ENCODE data around the gene JPH4.
"Not testable (repeated sequence)": the region's sequence is repeated elsewhere in the genome, so short reads cannot be mapped to it uniquely, and the experiment has no call there.

The JPH4 gene

DNA sequence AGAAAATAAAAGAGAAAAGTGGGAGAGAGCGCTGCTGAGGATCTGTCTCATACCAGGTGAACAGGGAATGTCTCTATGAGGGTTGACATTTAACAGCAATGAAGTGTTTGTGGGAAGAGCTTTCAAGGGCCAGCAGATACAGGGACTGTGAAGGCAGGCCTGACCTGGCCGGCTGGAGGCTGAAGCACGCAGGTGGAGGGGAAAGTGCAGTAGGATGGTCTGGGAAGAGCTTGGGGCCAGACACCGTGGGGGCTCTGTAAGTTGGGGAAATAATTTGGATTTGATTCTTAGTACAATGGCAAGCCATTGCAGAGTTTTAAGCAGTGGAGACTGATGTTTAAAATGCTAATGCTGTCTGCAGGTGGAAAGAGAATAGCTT, 33.8 kb upstream of the JPH4 start:
- Histone ChIP-seq H3K36me3 (no peaks in the 10 kb centered on the region), H3K4me3 (ENCODE audit: low read depth in 1 of 2, low read length in 1 of 2) (no peak overlapping the region)
- TF ChIP-seq, protein P1, sequence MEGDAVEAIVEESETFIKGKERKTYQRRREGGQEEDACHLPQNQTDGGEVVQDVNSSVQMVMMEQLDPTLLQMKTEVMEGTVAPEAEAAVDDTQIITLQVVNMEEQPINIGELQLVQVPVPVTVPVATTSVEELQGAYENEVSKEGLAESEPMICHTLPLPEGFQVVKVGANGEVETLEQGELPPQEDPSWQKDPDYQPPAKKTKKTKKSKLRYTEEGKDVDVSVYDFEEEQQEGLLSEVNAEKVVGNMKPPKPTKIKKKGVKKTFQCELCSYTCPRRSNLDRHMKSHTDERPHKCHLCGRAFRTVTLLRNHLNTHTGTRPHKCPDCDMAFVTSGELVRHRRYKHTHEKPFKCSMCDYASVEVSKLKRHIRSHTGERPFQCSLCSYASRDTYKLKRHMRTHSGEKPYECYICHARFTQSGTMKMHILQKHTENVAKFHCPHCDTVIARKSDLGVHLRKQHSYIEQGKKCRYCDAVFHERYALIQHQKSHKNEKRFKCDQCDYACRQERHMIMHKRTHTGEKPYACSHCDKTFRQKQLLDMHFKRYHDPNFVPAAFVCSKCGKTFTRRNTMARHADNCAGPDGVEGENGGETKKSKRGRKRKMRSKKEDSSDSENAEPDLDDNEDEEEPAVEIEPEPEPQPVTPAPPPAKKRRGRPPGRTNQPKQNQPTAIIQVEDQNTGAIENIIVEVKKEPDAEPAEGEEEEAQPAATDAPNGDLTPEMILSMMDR (IDR thresholded peaks at IDR 0.05), result no peak

DNA sequence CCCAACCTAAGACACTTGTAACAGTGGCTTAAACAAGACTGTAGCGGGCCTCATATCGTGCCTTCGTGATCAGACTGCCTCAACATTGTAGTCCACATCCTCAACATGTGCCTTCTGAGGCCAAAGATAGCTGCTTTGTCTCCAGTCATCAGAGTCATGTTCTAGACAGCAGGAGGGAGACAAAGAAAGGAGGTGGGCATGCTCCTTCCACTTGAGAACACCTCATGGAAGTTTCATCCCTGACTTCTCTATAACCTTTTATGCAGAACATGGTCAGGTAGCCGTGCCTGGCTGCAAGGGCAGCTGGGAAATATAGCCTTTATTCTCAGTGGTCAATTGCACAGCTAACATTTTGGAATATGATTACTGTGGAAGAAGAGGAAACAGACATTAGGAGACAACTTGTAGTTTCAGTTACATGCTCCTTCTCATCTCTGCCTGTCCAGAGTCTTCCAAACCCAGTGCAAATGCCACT, 32.3 kb upstream of the JPH4 start:
- Histone ChIP-seq H3K4me3 (ENCODE audit: low read depth in 1 of 2, low read length in 1 of 2) (no peak overlapping the region), H3K27me3 (no peaks in the 10 kb centered on the region), H3K4me1 (ENCODE audit: control insufficient read depth in 1 of 2, insufficient read depth in 1 of 2, low read depth in 1 of 2, low read length in 1 of 2) (no peaks in the 10 kb centered on the region), H3K9me3 (no peaks in the 10 kb centered on the region), H3K27ac (no peak overlapping the region), H3K36me3 (no peaks in the 10 kb centered on the region)
- TF ChIP-seq, protein P1 (IDR thresholded peaks at IDR 0.05), result no peak

More for the DNA sequence above, 33.8 kb upstream of the JPH4 start:
- Histone ChIP-seq H3K4me1 (ENCODE audit: control insufficient read depth in 1 of 2, insufficient read depth in 1 of 2, low read depth in 1 of 2, low read length in 1 of 2) (no peaks in the 10 kb centered on the region), H3K27ac (no peak overlapping the region), H3K27me3 (no peaks in the 10 kb centered on the region), H3K9me3 (no peaks in the 10 kb centered on the region)

DNA sequence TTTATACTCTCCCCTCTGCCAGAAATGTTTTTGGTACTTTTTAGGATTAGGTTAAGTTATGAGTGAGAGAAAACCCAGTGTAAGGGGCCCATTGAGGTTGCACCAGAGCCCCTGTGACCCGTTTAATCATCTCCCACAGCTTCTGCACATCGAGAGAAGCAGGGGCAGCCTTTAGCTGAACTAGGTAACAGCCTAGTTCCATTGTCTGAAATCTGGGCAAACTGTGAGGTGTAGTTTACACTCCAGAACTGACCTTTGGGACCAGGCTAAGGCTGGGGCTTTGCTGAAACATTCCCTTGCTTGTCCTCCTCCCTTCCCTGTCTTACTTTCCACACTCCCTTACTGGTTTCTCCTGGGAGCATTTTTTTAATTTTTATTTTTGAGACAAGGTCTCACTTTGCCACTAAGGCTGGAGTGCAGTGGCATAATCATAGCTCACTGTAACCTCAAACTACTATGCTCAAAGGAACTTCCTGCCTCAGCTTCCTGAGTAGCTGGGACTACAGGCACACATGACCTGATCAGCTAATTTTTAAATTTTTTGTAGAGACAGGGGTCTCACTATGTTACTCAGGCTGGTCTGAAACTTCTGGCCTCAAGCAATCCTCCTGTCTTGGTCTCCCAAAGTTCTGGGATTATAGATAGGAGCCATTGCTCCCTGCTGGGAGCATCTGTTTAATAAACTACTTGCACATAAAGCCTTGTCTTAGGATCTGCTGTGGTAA, 31.7 kb upstream of the JPH4 start:
- Histone ChIP-seq H3K4me1 (ENCODE audit: control insufficient read depth in 1 of 2, insufficient read depth in 1 of 2, low read depth in 1 of 2, low read length in 1 of 2) (no peaks in the 10 kb centered on the region), H3K27me3 (no peaks in the 10 kb centered on the region), H3K4me3 (ENCODE audit: low read depth in 1 of 2, low read length in 1 of 2) (no peak overlapping the region), H3K36me3 (no peaks in the 10 kb centered on the region), H3K27ac (no peak overlapping the region), H3K9me3 (no peaks in the 10 kb centered on the region)
- TF ChIP-seq, protein P1 (IDR thresholded peaks at IDR 0.05), result no peak

DNA sequence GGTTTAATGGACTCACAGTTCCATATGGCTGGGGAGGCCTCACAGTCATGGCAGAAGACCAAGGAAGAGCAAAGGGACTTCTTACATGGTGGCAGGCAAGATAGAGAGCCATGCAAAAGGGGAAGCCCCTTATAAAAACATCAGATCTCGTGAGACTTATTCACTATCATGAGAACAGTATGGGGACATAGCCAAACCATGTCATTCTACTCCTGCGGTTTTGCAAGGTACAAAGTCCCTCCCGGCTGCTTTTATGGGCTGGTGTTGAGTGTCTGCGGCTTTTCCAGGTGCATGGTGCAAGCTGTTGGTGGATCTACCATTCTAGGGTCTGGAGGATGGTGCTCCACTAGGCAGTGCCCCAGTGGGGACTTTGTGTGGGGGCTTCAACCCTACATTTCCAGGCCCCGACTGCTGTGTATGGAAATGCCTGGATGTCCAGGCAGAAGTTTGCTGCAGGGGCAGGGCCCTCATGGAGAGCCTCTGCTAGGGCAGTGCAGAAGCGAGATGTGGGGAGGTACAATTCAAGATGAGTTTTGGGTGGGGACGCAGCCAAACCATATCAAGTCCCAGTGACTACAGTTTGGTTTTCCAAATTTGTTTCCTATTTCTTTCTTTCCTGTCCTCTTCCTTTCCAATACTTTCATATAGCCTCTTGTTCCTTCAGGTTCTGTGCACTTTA, 31.0 kb upstream of the JPH4 start:
- H3K4me3 ChIP-seq (ENCODE audit: low read depth in 1 of 2, low read length in 1 of 2); H3K27ac ChIP-seq; H3K36me3 ChIP-seq; H3K9me3 ChIP-seq; H3K4me1 ChIP-seq (ENCODE audit: control insufficient read depth in 1 of 2, insufficient read depth in 1 of 2, low read depth in 1 of 2, low read length in 1 of 2); H3K27me3 ChIP-seq: not testable (repeated sequence)

DNA sequence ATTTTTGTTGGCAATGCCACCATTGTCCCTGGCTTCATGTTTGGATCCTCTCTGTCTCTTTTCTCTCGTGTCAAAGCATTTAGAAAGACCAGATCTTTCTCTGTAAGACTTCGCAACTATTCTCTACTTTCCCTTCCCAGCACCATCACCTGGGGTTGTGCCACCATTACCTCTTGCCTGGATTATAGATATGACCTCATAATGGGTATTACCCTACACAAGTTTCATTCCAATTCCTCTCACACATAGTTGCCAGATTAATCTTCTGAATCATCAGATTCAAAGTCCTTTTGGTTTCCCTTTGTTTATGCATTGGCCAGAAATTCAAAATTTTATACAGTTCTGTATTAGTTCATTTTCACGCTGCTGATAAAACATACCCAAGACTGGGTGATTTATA, 30.4 kb upstream of the JPH4 start:
- H3K27me3 ChIP-seq, result no peaks in the 10 kb centered on the region
- no peaks in the 10 kb centered on the region for H3K9me3 ChIP-seq
- no peak overlapping the region for H3K4me3 ChIP-seq (ENCODE audit: low read depth in 1 of 2, low read length in 1 of 2)
- TF ChIP-seq, protein P1 (IDR thresholded peaks at IDR 0.05), result no peak
- no peak overlapping the region for H3K27ac ChIP-seq
- H3K36me3 ChIP-seq, result no peaks in the 10 kb centered on the region
- no peaks in the 10 kb centered on the region for H3K4me1 ChIP-seq (ENCODE audit: control insufficient read depth in 1 of 2, insufficient read depth in 1 of 2, low read depth in 1 of 2, low read length in 1 of 2)

DNA sequence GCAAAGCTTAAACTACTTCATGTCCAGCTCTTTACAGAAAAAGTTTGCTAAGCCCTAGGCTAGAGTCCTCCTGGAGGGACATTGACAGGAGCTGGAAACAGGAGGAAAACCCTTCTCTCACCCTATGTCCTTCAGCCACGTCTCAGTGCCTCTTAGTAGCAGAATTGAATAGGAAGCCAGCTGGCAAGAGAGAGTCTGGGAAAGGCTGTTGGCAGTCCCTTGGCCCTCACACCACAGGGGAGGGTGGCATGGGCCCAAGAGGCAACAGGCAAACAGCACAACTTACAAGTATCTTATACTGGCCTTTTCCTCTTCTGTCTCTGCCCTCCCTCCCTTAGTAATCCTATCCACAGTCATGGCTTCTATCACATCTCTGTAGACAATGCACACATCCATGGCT, 29.9 kb upstream of the JPH4 start:
- Histone ChIP-seq H3K4me3 (ENCODE audit: low read depth in 1 of 2, low read length in 1 of 2) (no peak overlapping the region), H3K27me3 (no peaks in the 10 kb centered on the region), H3K27ac (no peak overlapping the region), H3K9me3 (no peaks in the 10 kb centered on the region), H3K36me3 (no peaks in the 10 kb centered on the region), H3K4me1 (ENCODE audit: control insufficient read depth in 1 of 2, insufficient read depth in 1 of 2, low read depth in 1 of 2, low read length in 1 of 2) (no peaks in the 10 kb centered on the region)
- TF ChIP-seq, protein P1 (IDR thresholded peaks at IDR 0.05), result no peak

Data from neutrophil (primary cell).